KOPT-K1 (cell line): ENCODE results near the gene NOTCH2.

Experiments used
- H3K27ac ChIP-seq: fragments of 200-600 bp; sonication (generic); 2 replicates; pipeline ENCODE4 v1.5.1; 2016; ENCODE audit warnings: antibody characterized with exemption, mild to moderate bottlenecking, low read depth, low read length; ENCODE audit not compliant: poor library complexity, severe bottlenecking
- H3K36me3 ChIP-seq: fragments of 200-600 bp; sonication (generic); 2 replicates; pipeline ENCODE4 v1.5.1; 2017; ENCODE audit warnings: antibody characterized with exemption, mild to moderate bottlenecking, low read length, moderate library complexity; ENCODE audit not compliant: insufficient read depth
- H3K9me3 ChIP-seq: fragments of 200-600 bp; sonication (generic); 2 replicates; pipeline ENCODE4 v1.5.1; 2017; ENCODE audit warnings: antibody characterized with exemption, low read length, mild to moderate bottlenecking; ENCODE audit not compliant: insufficient read depth, poor library complexity, severe bottlenecking

NOTCH2 gene

GRCh38 chr1:119917304-119918055, 152.0 kb downstream of the NOTCH2 start:
- H3K36me3 ChIP-seq = peaks cover 86% of the 10 kb centered on the region
- no peak overlapping the region for H3K27ac ChIP-seq
- no peaks in the 10 kb centered on the region for H3K9me3 ChIP-seq

DNA sequence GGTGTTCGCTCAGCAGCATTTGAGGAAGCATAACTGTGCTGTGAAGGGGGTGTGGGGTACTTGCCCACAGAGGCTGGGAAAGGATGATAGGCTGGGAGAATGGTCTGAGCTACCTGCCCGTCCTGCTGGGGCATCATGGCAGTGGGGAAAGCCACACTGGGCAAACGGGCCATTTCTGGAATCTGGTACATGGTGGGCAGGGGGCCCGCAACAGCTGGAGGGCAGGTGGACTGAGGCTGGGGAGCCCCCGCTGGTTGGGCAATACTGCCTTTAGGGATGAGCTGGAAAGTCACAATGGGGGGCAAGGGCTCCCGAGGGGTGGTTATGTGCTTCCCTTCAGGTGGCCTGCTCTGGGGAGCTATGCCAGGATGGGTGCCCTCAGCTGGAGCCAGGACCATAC, 153.9 kb downstream of the NOTCH2 start:
- Histone ChIP-seq H3K9me3 (no peaks in the 10 kb centered on the region), H3K27ac (no peak overlapping the region), H3K36me3 (peaks cover 67% of the 10 kb centered on the region)

DNA sequence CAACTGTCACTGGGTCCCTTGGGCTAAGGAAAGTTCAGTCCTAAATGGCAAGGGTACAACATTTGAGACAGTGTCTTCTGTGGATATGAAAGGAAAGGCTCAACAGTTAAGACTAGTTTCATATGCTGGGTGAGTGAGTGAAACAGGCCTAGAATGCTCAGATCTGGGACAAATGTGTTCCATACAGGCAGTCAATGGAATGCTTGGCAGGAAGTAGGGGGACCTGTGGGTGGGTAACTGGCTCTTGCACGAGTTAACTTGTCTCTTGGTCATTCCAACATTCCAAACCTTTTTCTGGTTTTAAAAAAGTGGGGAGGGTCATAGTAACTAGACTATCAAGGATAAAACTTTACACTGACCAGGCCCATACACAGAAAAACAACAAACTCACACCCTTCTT, 155.4 kb downstream of the NOTCH2 start:
- Histone ChIP-seq H3K27ac (no peak overlapping the region), H3K9me3 (no peaks in the 10 kb centered on the region), H3K36me3 (peaks cover 54% of the 10 kb centered on the region)

- Histone ChIP-seq H3K36me3 (peaks cover 43% of the 10 kb centered on the region), H3K27ac (no peak overlapping the region), H3K9me3 (no peaks in the 10 kb centered on the region)
These were observed 156.5 kb downstream of the NOTCH2 start for GRCh38 chr1:119912963-119913362.

- no peaks in the 10 kb centered on the region for H3K9me3 ChIP-seq
- H3K27ac ChIP-seq = no peak overlapping the region
- H3K36me3 ChIP-seq = peaks cover 31% of the 10 kb centered on the region; the same call in 1 of the 2 replicates
These were observed 157.7 kb downstream of the NOTCH2 start for GRCh38 chr1:119911775-119912174.

- H3K9me3 ChIP-seq = peaks cover 3% of the 10 kb centered on the region
These were observed 158.8 kb downstream of the NOTCH2 start for GRCh38 chr1:119910618-119911017.

GRCh38 chr1:119909890-119910596, 159.4 kb downstream of the NOTCH2 start:
- Histone ChIP-seq H3K36me3 (peaks cover 13% of the 10 kb centered on the region; the same call in 1 of the 2 replicates), H3K27ac (no peak overlapping the region)

More at GRCh38 chr1:119910618-119911017, 158.8 kb downstream of the NOTCH2 start:
- H3K27ac ChIP-seq = no peak overlapping the region
- H3K36me3 ChIP-seq = peaks cover 19% of the 10 kb centered on the region; the same call in 1 of the 2 replicates

DNA sequence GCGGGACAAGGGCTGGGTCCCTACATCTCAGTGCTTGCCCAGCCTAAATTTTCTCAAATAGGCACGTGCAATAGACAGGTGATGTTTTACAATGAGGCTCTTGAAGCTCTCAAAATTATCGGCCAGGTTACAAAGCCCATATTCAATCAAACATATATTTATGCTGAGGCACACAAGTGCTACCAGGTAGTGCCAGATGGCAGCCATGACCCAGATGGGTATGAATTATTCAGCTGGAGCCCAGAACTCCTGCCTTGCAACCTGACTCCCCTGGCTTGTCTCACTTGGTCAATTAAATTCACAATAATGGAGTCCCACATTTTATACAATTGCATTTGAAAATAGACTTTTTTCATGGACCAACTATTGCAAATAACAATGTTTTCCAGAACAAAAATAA, 160.8 kb downstream of the NOTCH2 start:
- H3K36me3 ChIP-seq = peaks cover 4% of the 10 kb centered on the region; the same call in 1 of the 2 replicates
- peaks cover 3% of the 10 kb centered on the region for H3K9me3 ChIP-seq
- H3K27ac ChIP-seq = no peak overlapping the region

More at GRCh38 chr1:119909890-119910596, 159.4 kb downstream of the NOTCH2 start:
- peaks cover 3% of the 10 kb centered on the region for H3K9me3 ChIP-seq

- H3K9me3 ChIP-seq = peaks cover 3% of the 10 kb centered on the region
- H3K36me3 ChIP-seq = no peaks in the 10 kb centered on the region
- no peak overlapping the region for H3K27ac ChIP-seq
These were observed 162.4 kb downstream of the NOTCH2 start for GRCh38 chr1:119906927-119907652.

- H3K27ac ChIP-seq = no peak overlapping the region
- no peaks in the 10 kb centered on the region for H3K36me3 ChIP-seq
- H3K9me3 ChIP-seq = peaks cover 3% of the 10 kb centered on the region
These were observed 166.0 kb downstream of the NOTCH2 start for GRCh38 chr1:119903443-119903835.

- Histone ChIP-seq H3K9me3 (peaks cover 3% of the 10 kb centered on the region), H3K36me3 (no peaks in the 10 kb centered on the region), H3K27ac (no peak overlapping the region)
These were observed 166.6 kb downstream of the NOTCH2 start for GRCh38 chr1:119902775-119903442.

GRCh38 chr1:119898981-119899720, 170.3 kb downstream of the NOTCH2 start:
- H3K27ac ChIP-seq = no peak overlapping the region
- H3K9me3 ChIP-seq = no peaks in the 10 kb centered on the region
- no peaks in the 10 kb centered on the region for H3K36me3 ChIP-seq

GRCh38 chr1:119898530-119898929, 170.9 kb downstream of the NOTCH2 start:
- no peak overlapping the region for H3K27ac ChIP-seq
- no peaks in the 10 kb centered on the region for H3K36me3 ChIP-seq
- H3K9me3 ChIP-seq = no peaks in the 10 kb centered on the region

DNA sequence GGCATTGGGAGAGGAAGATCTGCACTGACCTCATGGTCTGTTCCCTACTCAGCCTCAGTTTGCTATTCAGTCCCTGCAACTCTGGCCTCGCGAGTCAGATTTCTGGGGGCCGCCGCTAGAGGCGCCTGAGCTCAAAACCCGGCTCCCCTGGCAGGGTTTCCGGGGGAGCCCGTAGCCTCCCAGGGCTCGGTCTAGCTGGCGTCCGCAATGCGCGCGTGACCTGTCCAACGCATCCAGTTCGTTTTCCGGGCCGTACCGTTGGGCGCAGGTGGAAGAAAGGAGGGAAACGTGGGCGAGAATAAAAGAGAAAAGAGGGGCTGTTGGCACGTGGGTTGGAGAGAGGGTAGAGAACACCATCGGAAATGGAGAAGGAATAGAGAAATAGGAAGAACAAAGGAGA, 173.2 kb downstream of the NOTCH2 start, which contains the start of gene ADAM30:
Gene ADAM30, minus strand, starts transcription at position 213 of the 400 bp plus-strand sequence. Its CDS starts 179 bp downstream, at position 34.
- Histone ChIP-seq H3K9me3 (no peaks in the 10 kb centered on the region), H3K27ac (no peak within 1 kb of the TSS), H3K36me3 (no peaks in the 10 kb centered on the region)
